ENCODE data around the gene OR51B6. TPM values are rescaled to one million over a fixed set of nuclear protein-coding genes. Genes with fewer than 3 reads are reported as not detected.
"Not testable (repeated sequence)": the region's sequence is repeated elsewhere in the genome, so short reads cannot be mapped to it uniquely, and the experiment has no call there.

OR51B6 gene
- total RNA-seq, 1 experiment from 2014 or later = not detected

DNA sequence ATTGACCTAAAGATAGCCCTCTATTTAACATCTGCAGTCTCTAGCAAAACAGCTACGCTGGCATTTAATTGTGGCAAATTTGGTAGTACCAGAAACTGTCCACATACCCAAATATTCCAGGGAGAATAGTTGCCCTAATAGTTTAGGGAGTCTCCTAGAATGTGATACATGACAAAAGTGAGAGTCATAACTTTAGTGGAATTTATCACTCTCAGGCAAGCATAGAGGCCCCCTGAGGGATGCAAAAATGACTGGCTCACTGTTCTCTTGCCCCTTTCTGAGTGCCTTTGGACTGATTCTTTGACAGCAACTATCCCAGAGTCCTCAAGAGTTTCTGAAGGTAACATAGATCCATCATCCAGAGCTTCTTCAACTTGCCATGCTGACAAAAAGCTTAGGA, 47.3 kb upstream of the OR51B6 start:
- no peaks in the 10 kb centered on the region for H4K20me1 ChIP-seq (ENCODE audit: insufficient read depth)
- ChIA-PET POLR2A (ENCODE audit: unreplicated experiment) (no interaction called here), CTCF (no interaction called here)
- no peaks in the 10 kb centered on the region for H3K79me2 ChIP-seq (ENCODE audit: low read depth)
- H3K27ac ChIP-seq = no peak overlapping the region
- H3K36me3 ChIP-seq (ENCODE audit: low read depth) = no peaks in the 10 kb centered on the region
- H2AFZ ChIP-seq = no peak overlapping the region
- no peaks in the 10 kb centered on the region for H3K4me1 ChIP-seq (replicated peaks; ENCODE audit: insufficient read depth)
- H3K27me3 ChIP-seq (ENCODE audit: insufficient read depth, low read depth) = no peaks in the 10 kb centered on the region
- no peaks in the 10 kb centered on the region for H3K9me3 ChIP-seq (ENCODE audit: insufficient read depth, low read depth)
- no peaks in the 10 kb centered on the region for H3F3A ChIP-seq (ENCODE audit: insufficient read depth, low read depth)
- intact Hi-C loops (cut with micrococcal nuclease; ENCODE audit: unreplicated experiment) = no loop called here
- TF ChIP-seq, protein P1, sequence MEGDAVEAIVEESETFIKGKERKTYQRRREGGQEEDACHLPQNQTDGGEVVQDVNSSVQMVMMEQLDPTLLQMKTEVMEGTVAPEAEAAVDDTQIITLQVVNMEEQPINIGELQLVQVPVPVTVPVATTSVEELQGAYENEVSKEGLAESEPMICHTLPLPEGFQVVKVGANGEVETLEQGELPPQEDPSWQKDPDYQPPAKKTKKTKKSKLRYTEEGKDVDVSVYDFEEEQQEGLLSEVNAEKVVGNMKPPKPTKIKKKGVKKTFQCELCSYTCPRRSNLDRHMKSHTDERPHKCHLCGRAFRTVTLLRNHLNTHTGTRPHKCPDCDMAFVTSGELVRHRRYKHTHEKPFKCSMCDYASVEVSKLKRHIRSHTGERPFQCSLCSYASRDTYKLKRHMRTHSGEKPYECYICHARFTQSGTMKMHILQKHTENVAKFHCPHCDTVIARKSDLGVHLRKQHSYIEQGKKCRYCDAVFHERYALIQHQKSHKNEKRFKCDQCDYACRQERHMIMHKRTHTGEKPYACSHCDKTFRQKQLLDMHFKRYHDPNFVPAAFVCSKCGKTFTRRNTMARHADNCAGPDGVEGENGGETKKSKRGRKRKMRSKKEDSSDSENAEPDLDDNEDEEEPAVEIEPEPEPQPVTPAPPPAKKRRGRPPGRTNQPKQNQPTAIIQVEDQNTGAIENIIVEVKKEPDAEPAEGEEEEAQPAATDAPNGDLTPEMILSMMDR (conservative IDR thresholded peaks at IDR 0.05) = no peak
- TF ChIP-seq EZH2 (IDR thresholded peaks at IDR 0.05; ENCODE audit: low read depth) = no peak
- H3K9me2 ChIP-seq (ENCODE audit: insufficient read depth) = no peaks in the 10 kb centered on the region
- H3K4me2 ChIP-seq = no peak overlapping the region
- no peak for DNase-seq
- H3K4me3 ChIP-seq = no peak overlapping the region
- no TSS peak for BruUV-seq (replicated peaks)

DNA sequence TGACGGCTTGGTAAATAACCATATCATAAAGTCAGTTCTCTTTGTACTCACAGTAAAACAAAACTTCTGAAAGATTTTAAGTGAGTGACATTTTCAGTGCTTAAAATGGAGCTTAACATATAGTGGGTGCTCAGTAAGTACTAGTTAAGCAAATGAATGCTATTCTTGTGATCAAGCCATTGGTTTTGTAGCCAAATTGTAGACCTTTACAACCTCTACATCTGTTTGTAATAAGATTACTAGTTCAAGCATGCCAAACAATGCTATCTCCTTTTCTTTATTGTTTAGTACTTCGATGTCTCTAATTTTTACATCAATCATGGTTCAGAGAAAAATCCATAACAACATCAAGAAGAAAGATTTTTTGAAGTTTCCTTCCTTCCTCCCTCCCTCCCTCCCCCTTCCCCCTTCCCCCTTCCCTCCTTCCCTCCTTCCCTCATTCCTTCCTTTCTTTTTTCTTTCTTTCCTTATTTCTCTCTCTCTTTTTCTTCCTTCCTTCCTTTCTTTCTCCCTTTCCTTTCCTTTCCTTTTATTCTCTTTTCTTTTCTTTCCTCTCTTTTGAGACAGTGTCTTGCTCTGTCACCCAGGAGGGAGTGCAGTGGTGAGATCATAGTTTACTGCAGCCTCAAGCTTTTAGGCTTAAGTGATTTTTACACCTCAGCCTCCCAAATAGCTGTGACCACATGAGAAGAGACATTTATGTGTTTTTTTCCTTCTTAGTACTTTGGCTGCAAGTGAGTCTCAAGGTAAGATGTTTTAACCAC, 43.9 kb upstream of the OR51B6 start:
- ChIA-PET CTCF (no interaction called here), POLR2A (ENCODE audit: unreplicated experiment) (no interaction called here)
- no TSS peak for BruUV-seq (replicated peaks)
- H3K9me2 ChIP-seq (ENCODE audit: insufficient read depth) = no peaks in the 10 kb centered on the region
- no peaks in the 10 kb centered on the region for H3K9me3 ChIP-seq (ENCODE audit: insufficient read depth, low read depth)
- no peaks in the 10 kb centered on the region for H3K4me1 ChIP-seq (replicated peaks; ENCODE audit: insufficient read depth)
- no peak overlapping the region for H3K27ac ChIP-seq
- TF ChIP-seq, protein P1 (conservative IDR thresholded peaks at IDR 0.05) = no peak
- no peak for TF ChIP-seq EZH2 (IDR thresholded peaks at IDR 0.05; ENCODE audit: low read depth)
- H3K4me3 ChIP-seq = no peak overlapping the region
- no peaks in the 10 kb centered on the region for H3F3A ChIP-seq (ENCODE audit: insufficient read depth, low read depth)
- H3K27me3 ChIP-seq (ENCODE audit: insufficient read depth, low read depth) = no peaks in the 10 kb centered on the region
- H3K79me2 ChIP-seq (ENCODE audit: low read depth) = no peaks in the 10 kb centered on the region
- no peaks in the 10 kb centered on the region for H4K20me1 ChIP-seq (ENCODE audit: insufficient read depth)
- no peak for DNase-seq
- H2AFZ ChIP-seq = no peak overlapping the region
- no peak overlapping the region for H3K4me2 ChIP-seq
- intact Hi-C loops (cut with micrococcal nuclease; ENCODE audit: unreplicated experiment) = no loop called here
- H3K36me3 ChIP-seq (ENCODE audit: low read depth) = no peaks in the 10 kb centered on the region

DNA sequence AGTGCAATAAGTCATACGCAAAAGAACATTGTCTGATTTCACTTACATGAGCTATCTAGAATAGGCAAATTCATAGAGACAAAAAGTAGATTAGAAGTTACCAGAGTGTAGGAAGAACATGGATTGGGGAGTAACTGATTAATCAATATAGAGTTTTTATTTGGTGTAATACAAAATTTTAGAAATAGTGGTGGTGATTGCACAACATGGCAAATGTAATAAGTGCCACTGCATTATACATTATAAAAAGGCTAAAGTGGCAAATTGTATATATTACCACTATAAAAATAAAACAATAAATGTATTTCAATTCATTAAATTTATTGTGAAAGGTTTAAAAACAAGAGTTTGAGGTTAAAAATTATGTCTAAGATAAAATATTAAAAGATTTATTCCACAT, 40.9 kb upstream of the OR51B6 start:
- no TSS peak for BruUV-seq (replicated peaks)
- H3K4me3 ChIP-seq = no peak overlapping the region
- H3K27ac ChIP-seq = no peak overlapping the region
- no peaks in the 10 kb centered on the region for H3K79me2 ChIP-seq (ENCODE audit: low read depth)
- no peak overlapping the region for H3K4me2 ChIP-seq
- ChIA-PET CTCF (no interaction called here), POLR2A (ENCODE audit: unreplicated experiment) (no interaction called here)
- no peaks in the 10 kb centered on the region for H3K9me3 ChIP-seq (ENCODE audit: insufficient read depth, low read depth)
- H3K9me2 ChIP-seq (ENCODE audit: insufficient read depth) = no peaks in the 10 kb centered on the region
- no peaks in the 10 kb centered on the region for H3K27me3 ChIP-seq (ENCODE audit: insufficient read depth, low read depth)
- H3K4me1 ChIP-seq (replicated peaks; ENCODE audit: insufficient read depth) = no peaks in the 10 kb centered on the region
- no peaks in the 10 kb centered on the region for H4K20me1 ChIP-seq (ENCODE audit: insufficient read depth)
- TF ChIP-seq, protein P1 (conservative IDR thresholded peaks at IDR 0.05) = no peak
- no peak for TF ChIP-seq EZH2 (IDR thresholded peaks at IDR 0.05; ENCODE audit: low read depth)
- no peak overlapping the region for H2AFZ ChIP-seq
- intact Hi-C loops (cut with micrococcal nuclease; ENCODE audit: unreplicated experiment) = no loop called here
- H3K36me3 ChIP-seq (ENCODE audit: low read depth) = no peaks in the 10 kb centered on the region
- no peak for DNase-seq
- H3F3A ChIP-seq (ENCODE audit: insufficient read depth, low read depth) = no peaks in the 10 kb centered on the region

DNA sequence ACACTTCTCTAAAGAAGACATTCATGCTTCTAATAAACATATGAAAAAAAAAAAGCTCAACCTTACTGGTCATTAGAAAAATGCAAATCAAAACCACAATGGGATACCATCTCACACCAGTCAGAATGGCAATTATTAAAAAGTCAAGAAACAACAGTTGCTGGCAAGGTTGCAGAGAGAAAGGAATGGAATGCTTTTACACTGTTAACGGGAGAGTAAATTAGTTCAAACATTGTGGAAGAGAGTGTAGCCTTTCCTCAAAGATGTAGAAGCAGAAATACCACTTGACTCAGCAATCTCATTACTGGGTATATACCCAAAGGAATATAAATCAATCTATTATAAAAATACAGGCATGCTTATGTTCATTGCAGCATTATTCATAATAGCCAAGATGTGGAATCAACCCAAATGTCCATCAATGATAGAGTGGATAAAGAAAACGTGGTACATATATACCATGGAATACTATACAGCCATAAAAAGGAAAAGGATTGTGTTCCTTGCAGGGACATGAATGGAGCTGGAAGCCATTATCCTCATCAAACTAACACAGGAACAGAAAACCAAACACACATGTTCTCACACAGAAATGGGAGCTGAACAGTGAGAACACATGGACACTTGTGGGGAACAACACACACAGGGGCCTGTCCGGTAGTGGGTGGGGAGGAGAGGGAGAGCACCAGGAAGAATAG, 37.8 kb upstream of the OR51B6 start:
- H3K27ac ChIP-seq; DNase-seq; H3K27me3 ChIP-seq (ENCODE audit: insufficient read depth, low read depth); intact Hi-C loops (cut with micrococcal nuclease; ENCODE audit: unreplicated experiment); H3K4me2 ChIP-seq; POLR2A ChIA-PET (ENCODE audit: unreplicated experiment); H3K9me3 ChIP-seq (ENCODE audit: insufficient read depth, low read depth); H3K9me2 ChIP-seq (ENCODE audit: insufficient read depth); H3K4me3 ChIP-seq; H3K36me3 ChIP-seq (ENCODE audit: low read depth); H2AFZ ChIP-seq; H3K4me1 ChIP-seq (replicated peaks; ENCODE audit: insufficient read depth); H3K79me2 ChIP-seq (ENCODE audit: low read depth); CTCF ChIA-PET; H3F3A ChIP-seq (ENCODE audit: insufficient read depth, low read depth); BruUV-seq (replicated peaks); H4K20me1 ChIP-seq (ENCODE audit: insufficient read depth): not testable (repeated sequence)

Data from PC-9 (cell line).